IPS-NIHi7 (cell line): Measurements from ENCODE around the gene NAALADL2.

Experiments used
- DNase-seq: peaks from one replicate; pipeline ENCODE4 v3.0.0; 2012; ENCODE audit warnings: mixed read lengths; ENCODE audit errors: extremely low spot score

The NAALADL2 gene

GRCh38 chr3:174884776-174885568, 25.8 kb downstream of the NAALADL2 start:
- DNase-seq = no peak

- peak; percentile 10 for DNase-seq
These were observed 32.5 kb downstream of the NAALADL2 start for GRCh38 chr3:174891524-174892203.

- DNase-seq = no peak
These were observed 47.9 kb downstream of the NAALADL2 start for GRCh38 chr3:174907027-174907426.

GRCh38 chr3:174907628-174908407, 48.7 kb downstream of the NAALADL2 start:
- no peak for DNase-seq

- DNase-seq = no peak
These were observed 72.6 kb downstream of the NAALADL2 start for GRCh38 chr3:174931473-174932353.

- no peak for DNase-seq
These were observed 77.5 kb downstream of the NAALADL2 start for GRCh38 chr3:174936590-174936989.

GRCh38 chr3:174937478-174937877, 78.3 kb downstream of the NAALADL2 start:
- DNase-seq = no peak

GRCh38 chr3:174938102-174938501, 79.0 kb downstream of the NAALADL2 start:
- DNase-seq = no peak

- DNase-seq = no peak
These were observed 81.0 kb downstream of the NAALADL2 start for GRCh38 chr3:174940151-174940550.

GRCh38 chr3:174945276-174945675, 86.1 kb downstream of the NAALADL2 start:
- DNase-seq = no peak

GRCh38 chr3:174945951-174946350, 86.8 kb downstream of the NAALADL2 start:
- no peak for DNase-seq

- no peak for DNase-seq
These were observed 90.4 kb downstream of the NAALADL2 start for GRCh38 chr3:174949523-174949922.

GRCh38 chr3:174951034-174951433, 91.9 kb downstream of the NAALADL2 start:
- DNase-seq = no peak

- no peak for DNase-seq
These were observed 92.4 kb downstream of the NAALADL2 start for GRCh38 chr3:174951498-174952005.

- no peak for DNase-seq
These were observed 93.9 kb downstream of the NAALADL2 start for GRCh38 chr3:174953068-174953467.

GRCh38 chr3:174955513-174956016, 96.4 kb downstream of the NAALADL2 start:
- DNase-seq = no peak

- DNase-seq = peak; percentile 7
These were observed 97.9 kb downstream of the NAALADL2 start for GRCh38 chr3:174957081-174957480.

- DNase-seq = no peak
These were observed 98.4 kb downstream of the NAALADL2 start for GRCh38 chr3:174957551-174958001.

GRCh38 chr3:174958671-174959328, 99.7 kb downstream of the NAALADL2 start:
- DNase-seq = no peak

- DNase-seq = no peak
These were observed 100.5 kb downstream of the NAALADL2 start for GRCh38 chr3:174959556-174960065.
